Measurements from ENCODE around the gene KDM4F.

GRCh38 chr11:95086836-95087570 lies 37.8 kb downstream of the KDM4F start:
- no peak for TF ChIP-seq POLR2A (IDR thresholded peaks at IDR 0.05)
- TF ChIP-seq CTCF (IDR thresholded peaks at IDR 0.05), result no peak

Measured in right lobe of liver (tissue), 4 donors.